ENCODE data around the gene HCRTR1.

Gene HCRTR1

DNA sequence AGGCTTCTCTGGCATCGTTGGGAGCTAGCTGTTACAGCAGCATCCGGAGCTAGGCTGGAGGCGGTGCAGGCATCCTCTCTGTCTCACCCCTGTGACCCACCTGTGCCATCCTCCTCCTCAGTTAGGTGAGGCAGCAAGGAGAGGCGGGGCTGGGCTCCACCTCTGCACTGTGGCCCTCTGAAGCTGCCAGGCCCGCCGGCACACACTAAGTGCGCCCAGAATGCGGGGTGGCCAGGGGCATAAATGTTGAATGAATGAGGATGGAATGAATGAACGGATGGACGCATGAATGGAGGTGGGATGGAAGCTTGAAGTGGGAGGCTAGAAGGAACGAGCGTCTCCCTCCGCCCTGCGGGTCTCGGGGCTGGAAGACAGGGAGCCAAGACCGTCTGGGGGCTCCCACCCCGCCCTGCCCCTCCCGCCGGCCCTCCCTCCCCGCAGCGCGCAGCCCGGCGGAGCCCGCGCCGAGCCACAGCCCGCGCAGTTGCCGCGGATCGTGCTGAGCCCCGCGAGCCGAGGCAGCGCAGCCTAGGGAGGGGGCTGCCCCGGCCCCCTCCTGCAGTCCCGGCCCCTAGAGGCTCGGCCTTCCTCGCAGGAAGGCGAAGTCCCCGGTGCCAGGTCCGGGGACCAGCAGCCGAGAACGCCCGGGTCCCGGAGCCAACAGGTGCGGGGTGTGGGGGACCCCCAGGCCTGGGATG is at the start of gene HCRTR1:
Gene HCRTR1 (plus strand): TSS at position 472 of the 698 bp plus-strand sequence. CDS start 1,504 bp downstream, outside the sequence.
- no peak for DNase-seq (ENCODE audit: low read depth)

GRCh38 chr1:31567956-31568570 is 49.4 kb upstream of the HCRTR1 start:
- no peak for DNase-seq (ENCODE audit: low read depth)

GRCh38 chr1:31568895-31569595 is 48.4 kb upstream of the HCRTR1 start:
- no peak for DNase-seq (ENCODE audit: low read depth)

GRCh38 chr1:31569596-31570173 is 47.8 kb upstream of the HCRTR1 start:
- no peak for DNase-seq (ENCODE audit: low read depth)

GRCh38 chr1:31570228-31570627 is 47.3 kb upstream of the HCRTR1 start:
- DNase-seq (ENCODE audit: low read depth), result no peak

GRCh38 chr1:31570906-31571305 is 46.6 kb upstream of the HCRTR1 start:
- DNase-seq (ENCODE audit: low read depth), result no peak

GRCh38 chr1:31571340-31572295 is 45.9 kb upstream of the HCRTR1 start:
- DNase-seq (ENCODE audit: low read depth), result no peak

GRCh38 chr1:31572323-31573104 is 45.0 kb upstream of the HCRTR1 start:
- no peak for DNase-seq (ENCODE audit: low read depth)

DNA sequence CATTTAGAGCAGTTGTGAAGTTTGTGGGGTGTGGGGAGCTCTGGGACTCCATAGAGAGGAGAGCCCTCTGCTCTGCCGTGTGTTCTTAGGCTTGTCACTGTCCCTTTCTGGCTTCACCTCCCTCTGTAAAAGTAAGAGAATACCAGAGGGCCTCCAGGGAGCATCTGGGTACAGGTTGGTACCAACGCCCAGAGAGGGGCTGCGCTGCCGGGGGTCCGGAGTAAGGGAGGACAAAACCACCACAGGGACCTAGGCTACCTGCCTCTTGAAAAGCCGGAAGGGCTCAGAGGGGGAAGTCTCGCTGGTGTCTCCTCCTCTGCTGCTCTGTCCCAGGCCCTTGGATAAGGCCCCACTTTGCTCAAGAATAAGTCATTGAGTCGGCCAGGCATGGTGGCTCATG is 44.2 kb upstream of the HCRTR1 start:
- no peak for DNase-seq (ENCODE audit: low read depth)

DNA sequence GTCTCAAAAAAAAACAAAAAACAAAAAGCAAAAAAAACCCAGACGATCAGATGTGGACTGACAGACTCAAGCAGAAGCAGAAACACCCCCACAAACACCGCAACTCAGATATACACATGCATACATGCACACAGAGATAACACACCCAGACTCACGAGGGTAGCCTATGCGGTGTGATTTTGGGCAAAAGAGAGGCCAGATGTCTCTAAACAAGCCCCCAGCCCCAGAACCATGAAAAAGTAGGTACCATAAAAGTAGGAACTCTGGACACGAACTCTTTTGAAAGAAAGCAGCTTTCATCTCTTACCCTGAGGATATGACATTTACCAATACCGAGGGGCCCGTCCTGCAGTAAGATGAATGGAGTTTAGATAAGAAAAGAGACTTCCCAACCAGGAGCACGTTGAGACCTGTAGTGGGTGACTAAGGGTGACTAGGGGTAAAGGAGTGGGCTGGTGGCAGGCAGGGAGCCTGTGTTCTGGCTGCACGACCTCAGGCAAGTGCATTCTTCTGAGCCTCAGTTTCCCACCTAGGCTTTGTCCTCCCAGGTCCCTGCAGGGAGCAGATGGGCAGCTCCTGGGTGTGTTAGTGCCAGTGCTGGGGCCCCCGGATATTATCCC is 42.6 kb upstream of the HCRTR1 start:
- DNase-seq (ENCODE audit: low read depth), result no peak

GRCh38 chr1:31575369-31576140 is 41.9 kb upstream of the HCRTR1 start:
- no peak for DNase-seq (ENCODE audit: low read depth)

DNA sequence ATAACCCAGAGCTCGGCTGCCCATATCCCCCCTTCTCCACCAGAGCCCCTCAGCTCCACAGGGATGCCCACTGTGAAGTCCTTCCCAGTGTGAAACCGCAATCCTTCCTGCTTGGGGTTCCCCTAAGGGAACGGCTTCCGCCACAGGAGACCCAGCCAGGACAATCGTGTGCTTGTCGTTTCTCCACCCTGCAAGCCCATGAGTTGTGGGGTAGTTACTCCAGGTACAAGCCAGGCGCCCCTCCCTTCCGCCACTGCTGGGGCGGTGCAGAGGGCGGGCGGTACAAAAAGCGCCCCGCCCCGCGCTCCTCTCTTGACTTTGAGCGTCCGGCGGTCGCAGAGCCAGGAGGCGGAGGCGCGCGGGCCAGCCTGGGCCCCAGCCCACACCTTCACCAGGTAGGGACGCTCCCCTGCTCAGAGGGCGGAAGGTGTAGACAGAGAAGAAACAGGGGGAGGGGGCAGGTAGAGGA is 41.3 kb upstream of the HCRTR1 start, which contains the start of gene TINAGL1:
Gene TINAGL1 (plus strand): TSS at position 315 of the 469 bp plus-strand sequence. CDS start 634 bp downstream, outside the sequence.
- no peak for DNase-seq (ENCODE audit: low read depth)

- no peak for DNase-seq (ENCODE audit: low read depth)
Measured at GRCh38 chr1:31576743-31577455, 40.6 kb upstream of the HCRTR1 start.

- DNase-seq (ENCODE audit: low read depth), result no peak
Measured at GRCh38 chr1:31577515-31578192, 39.8 kb upstream of the HCRTR1 start.

DNA sequence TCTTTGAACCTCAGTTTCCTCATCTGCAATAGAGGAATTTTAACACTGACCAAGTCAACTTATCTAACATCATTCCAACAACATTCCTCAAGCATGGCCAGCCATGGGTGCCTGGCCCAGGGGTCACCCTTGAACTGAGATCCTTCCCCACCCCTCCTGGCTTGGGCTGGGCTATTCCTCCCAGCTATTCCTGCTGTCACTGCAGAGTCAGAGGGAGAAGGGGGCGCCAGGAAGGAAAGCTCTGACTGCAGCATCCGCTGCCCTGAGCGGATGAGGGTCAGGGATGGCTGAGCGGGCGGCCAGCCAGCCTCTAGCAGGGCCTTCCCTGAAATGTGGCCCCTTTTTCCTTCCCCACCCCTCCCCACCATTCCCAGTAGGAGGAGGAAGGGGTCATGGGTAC is 38.1 kb upstream of the HCRTR1 start:
- no peak for DNase-seq (ENCODE audit: low read depth)

DNA sequence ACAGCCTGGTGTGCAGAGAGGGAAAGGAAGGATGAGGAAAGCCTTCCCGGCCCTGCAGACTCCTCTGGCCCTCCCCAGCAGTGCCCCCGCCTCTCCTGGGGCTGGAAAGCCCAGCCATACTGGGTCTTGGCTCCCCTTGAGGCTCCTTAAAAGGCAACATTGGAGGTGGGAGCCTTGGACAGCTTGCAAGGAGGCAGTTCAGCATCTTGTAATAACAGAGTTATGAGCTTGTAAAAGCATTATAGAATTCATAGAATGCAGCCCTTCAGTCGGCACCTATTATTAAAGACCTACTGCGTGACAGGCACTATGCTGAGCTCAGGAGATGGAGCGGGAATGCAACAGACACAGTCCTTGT is 37.0 kb upstream of the HCRTR1 start:
- DNase-seq (ENCODE audit: low read depth), result no peak

DNA sequence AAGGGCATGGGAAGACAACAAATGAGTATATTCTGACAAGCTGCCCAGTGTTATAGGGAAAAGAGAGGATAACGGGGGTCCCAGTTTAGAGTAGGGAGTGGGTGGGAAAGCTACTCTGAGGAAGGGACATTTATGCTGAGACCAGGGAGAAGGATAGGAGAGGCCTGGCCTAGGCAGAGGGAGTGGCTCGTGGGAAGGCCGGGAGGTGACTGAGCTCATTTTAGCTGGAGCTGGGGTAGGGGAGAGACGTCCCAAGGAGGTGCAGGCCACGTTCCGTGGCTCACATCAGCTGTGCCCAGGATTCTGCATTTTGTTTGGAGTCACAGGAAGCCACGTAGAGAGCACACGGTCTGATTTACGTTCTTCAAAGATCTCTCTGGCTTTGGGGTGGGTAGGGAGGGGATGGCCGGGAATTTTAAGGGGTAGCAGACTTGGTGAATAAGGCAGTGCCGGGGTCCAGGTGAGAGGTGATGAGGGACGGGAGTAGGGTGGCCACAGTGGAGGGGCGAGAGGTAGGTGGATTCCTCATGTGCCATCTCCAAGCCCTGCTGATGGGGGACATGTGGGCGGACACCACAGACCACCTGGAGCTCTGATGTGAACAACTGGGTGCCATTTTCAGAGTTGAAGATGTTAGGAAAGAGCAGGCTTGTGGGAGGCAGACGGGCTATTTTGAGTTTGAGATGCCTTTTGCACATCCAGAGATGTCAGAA is 36.4 kb upstream of the HCRTR1 start:
- DNase-seq (ENCODE audit: low read depth), result no peak
